DMS 273 (cell line): Measurements from ENCODE around the gene IRF3.

Experiments
- DNase-seq: peaks from one replicate; lab custom pipeline; 2025; ENCODE audit not compliant: unreplicated experiment; lab: John Stamatoyannopoulos, UW

Gene IRF3

GRCh38 chr19:49665351-49666119 lies at the start of gene IRF3, which contains the start of gene BCL2L12:
TSS of gene IRF3 (minus strand) at chr19:49665857. CDS start at chr19:49664838, 1,019 bp downstream.
TSS of gene BCL2L12 (plus strand) at chr19:49665933. CDS start at chr19:49666693, 760 bp downstream.
- peak; percentile 99 for DNase-seq

- no peak for DNase-seq
These were observed 47.7 kb upstream of the IRF3 start for GRCh38 chr19:49713236-49713845.

- peak; percentile 50 for DNase-seq
These were observed 46.8 kb upstream of the IRF3 start for GRCh38 chr19:49712397-49712859.

GRCh38 chr19:49710372-49710951 lies 44.8 kb upstream of the IRF3 start:
- DNase-seq: no peak

DNA sequence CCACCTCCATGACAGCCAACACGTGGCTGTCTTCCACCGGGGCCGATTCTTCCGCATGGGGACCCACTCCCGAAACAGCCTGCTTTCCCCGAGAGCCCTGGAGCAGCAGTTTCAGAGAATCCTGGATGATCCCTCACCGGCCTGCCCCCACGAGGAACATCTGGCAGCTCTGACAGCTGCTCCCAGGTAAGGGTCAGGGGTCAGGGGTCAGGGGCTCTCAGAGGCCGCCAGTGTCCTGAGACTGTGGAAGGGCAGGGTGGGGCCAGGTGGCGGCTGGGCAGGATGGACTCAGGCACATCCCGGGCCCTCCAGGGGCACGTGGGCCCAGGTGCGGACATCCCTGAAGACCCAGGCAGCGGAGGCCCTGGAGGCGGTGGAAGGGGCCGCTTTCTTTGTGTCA lies 40.3 kb upstream of the IRF3 start:
- no peak for DNase-seq

GRCh38 chr19:49704888-49705642 lies 39.4 kb upstream of the IRF3 start:
- no peak for DNase-seq

DNA sequence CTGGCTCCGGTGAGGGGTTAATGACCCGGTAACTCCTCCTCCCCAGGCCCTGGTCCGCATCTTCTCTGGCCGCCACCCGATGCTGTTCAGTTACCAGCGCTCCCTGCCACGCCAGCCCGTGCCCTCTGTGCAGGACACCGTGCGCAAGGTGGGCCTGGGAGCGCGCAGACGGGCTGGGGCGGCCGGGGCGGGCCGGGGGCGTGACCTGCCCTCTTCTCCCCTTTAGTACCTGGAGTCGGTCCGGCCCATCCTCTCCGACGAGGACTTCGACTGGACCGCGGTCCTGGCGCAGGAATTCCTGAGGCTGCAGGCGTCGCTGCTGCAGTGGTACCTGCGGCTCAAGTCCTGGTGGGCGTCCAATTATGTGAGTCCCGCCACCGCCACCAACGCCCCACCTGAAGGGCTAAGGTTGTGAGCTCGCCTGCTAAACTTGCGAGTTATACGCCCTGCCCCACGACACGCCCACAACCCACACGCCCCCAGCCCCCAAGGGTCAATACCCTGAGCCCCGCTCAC lies 35.7 kb upstream of the IRF3 start:
- DNase-seq: no peak

DNA sequence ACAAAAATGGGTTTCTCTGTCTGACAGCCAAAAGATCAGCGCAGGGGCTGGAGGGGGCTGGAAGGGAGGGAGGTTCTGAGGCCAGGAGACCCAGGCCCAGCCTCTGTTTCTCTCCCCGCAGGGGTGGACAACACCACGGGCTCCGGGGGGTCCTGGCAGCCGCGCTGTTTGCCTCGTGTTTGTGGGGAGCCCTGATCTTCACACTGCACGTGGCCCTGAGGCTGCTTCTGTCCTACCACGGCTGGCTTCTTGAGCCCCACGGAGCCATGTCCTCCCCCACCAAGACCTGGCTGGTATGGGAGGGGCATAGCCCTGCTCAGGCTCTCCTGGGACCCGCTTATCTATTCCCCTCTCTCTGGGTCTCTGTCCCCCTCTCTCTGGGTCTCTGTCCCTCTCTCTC lies 34.9 kb upstream of the IRF3 start:
- DNase-seq: no peak

GRCh38 chr19:49699364-49699763 lies 33.7 kb upstream of the IRF3 start:
- no peak for DNase-seq

DNA sequence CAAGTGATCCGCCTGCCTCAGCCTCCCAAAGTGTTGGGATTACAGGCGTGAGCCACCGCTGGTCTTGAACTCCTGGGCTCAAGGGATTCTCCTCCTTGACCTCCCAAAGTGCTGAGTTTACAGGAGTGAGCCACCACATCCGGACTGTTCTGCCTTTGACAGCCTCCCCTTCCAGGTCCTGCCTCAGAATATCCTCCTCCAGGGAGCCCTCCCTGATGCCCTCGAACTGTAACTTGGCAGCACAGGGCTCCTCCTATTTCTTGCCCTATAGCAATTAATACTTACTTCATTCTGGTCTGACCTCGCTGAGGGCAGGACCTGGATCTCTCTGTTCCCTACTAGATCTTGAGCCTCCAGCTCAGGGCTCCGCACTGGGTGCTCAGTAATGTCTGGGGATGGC lies 31.2 kb upstream of the IRF3 start:
- DNase-seq: no peak

DNA sequence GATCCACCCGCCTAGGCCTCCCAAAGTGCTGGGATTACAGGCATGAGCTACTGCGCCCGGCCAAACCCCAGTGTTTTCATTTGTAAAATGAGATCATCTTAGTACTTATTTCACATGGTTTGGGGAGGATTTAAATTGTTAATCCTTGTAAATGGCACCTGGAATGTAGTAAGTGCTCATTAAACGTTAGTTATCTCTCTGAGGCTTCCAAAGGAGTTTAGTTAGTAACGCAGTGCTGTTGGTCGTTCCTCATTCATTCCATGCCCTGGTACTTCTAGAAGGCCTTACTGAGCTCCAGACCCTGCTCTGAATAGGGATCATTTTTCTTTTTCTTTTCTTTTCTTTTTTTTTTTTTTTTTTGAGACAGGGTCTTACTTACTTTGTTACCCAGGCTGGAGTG lies 30.5 kb upstream of the IRF3 start:
- DNase-seq: no peak

GRCh38 chr19:49692147-49692506 lies 26.5 kb upstream of the IRF3 start:
- no peak for DNase-seq

DNA sequence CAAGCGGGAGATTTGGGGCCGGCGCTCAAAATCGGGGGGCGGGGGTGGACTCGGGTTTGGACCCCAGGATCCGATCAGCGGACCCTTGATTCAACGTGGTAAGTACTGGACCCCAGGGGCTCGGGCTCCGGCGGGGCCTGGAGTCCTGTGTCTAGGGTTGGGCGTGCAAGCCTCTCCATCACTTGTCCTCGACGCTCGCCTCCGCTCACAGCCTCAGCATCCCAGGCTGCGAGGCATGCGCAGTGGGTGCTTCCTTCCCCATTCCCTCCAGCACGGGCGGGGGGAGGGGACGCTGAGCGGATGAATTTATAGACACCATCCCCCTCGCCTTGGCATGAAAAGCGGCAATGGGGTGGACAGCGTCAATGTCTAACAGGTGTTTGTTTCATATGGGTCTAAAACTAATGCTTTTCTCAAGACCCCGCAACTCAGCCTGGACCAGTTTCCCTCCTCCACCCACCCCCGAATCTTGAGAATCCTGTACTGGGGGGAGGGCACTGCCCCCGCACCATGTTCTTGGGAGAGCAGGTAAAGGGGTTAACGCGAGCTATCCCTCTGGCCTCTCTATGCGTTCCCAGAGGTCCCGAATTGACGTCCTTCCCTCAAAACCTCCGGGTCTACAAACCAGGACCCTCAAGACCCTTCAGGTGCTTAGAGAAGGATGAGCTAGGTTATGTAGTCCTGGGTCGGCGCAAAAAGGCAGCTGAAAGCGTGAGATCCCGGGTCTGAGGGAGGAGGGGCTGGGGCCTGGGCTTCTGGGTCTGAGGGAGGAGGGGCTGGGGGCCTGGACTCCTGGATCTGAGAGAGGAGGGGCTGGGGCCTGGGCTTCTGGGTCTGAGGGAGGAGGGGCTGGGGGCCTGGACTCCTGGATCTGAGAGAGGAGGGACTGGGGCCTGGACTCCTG lies 25.8 kb upstream of the IRF3 start:
- DNase-seq: peak; percentile 84

DNA sequence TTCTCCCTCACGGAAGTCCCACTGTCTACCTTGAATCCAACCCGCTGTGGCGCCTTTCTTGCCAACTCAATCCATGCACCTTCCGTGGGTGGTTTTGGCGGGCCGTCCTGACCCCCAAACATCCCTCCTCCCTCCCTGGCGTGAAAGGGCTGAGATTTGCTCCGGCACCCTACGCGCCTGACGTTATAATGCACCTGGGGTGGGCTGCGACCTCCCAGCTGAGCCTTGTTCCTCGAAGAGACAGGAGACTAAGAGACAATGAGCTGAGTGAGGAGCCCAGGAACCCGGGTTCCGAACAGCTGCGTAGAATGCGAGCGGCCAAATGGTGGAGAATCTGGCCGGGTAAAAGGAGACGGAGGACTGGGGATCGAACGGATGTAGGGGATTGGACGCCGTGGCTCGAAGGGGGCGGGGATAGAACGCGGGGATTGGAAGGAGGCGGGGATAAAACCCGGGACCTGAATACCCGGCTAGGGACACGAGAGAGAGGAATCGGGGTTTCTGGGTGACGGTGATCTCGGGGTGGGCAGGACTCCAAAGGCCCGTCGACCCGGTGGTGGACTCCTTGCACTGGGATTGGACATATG lies 25.1 kb upstream of the IRF3 start, which contains the start of gene CPT1C:
Gene CPT1C, plus strand, starts transcription at position 461 of the 587 bp plus-strand sequence. CDS start 1,137 bp downstream, outside the sequence.
- DNase-seq: peak; percentile 93

- DNase-seq: peak; percentile 74
These were observed 24.5 kb upstream of the IRF3 start for GRCh38 chr19:49690079-49690655.

DNA sequence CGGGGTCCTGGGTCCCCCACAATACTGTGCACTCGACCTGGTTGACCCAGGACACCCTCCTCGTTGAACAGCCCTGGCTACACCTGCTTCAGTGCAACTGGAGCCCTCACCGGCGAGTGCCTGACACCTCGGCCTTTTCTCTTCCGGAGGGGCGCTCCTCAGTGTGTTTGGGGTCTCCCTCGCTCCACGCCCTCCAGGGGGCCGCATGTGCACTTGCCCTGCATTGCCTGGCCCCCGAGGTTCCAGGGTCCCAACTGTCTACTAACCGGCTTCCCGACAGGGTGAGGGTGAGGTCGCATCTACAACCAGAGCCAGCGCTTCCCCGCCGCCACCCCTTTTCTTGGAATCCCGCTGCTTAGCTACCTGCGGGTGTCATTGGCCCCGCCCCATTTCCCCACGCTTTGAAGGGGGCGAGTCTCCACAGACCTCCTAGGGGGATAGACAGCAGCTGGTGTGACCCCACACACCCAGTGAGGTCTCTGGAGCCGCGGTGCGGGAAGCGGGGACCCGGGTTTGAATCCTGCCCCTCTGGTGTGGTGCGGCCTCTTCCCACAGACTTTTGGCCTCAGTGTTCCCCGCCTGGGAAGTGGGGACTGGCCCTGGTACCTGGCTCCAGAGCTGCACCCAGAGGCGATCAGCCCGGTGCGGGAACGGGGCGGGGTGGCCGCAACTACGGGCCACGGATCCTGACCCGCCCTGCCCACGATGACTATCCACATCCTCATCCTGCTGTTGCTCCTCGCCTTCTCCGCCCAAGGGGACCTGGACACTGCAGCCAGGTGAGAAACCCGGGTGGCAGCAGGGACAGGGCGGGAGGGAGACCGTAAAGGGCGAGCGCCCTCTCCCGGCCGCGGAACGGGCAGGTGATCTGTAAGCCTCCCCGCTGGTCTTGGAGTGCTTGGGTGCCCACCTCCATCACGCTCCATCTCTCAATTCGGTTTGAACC lies 23.7 kb upstream of the IRF3 start, which contains the start of gene ADM5:
Gene ADM5, plus strand, starts transcription at position 462 of the 946 bp plus-strand sequence. Its CDS starts 244 bp downstream, at position 706.
- DNase-seq: peak; percentile 73

DNA sequence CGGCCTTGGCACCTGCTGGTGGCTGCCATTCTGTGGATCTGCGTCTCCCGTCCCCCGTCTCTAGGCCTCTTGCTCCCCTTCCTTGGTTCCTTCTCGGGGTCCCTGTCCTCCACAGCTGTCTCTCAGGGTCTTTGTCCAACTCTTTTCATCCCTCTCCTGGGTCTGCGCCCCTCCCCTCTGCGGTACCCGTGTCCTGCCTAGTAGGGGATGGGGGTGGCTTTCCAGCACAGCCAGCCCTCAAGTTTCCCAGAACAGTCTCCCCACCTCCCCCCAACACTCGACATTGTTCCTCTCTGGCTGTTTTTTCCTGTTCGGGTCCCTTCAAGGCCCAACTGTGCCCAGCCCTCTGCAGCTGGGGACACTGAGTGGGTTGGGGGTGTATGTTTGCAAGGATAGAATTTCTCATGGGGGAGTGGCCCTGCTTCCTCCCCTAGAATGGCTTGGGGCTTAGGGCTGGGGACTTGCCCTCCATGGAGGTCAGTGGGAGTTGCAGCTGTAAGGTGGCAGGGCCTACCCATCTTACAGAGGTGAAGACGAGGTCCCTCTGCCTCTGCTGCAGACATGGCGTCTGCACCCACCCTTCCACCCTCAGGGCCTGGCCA lies 23.0 kb upstream of the IRF3 start:
- peak; percentile 46 for DNase-seq
